Transverse colon (tissue), 4 donors: ENCODE results near the gene HOXC5. TPM values are rescaled to one million over a fixed set of nuclear protein-coding genes. Genes with fewer than 3 reads are reported as not detected.

Experiments used
- DNase-seq: peaks from one replicate; pipeline ENCODE4 v3.0.0-alpha.2; 2019
- H3K27ac ChIP-seq, 4 donors: fragments of 200-600 bp; sonication (generic); 2 replicates each; pipeline ENCODE4 v1.5.1; 2016 to 2018; ENCODE audit warnings: inconsistent platforms in 4 of 4
- H3K27me3 ChIP-seq: fragments of 200-600 bp; sonication (generic); 2 replicates; pipeline ENCODE4 v1.5.1; 2017; ENCODE audit warnings: inconsistent platforms
- H3K36me3 ChIP-seq, 4 donors: fragments of 200-600 bp; sonication (generic); 2 replicates each; pipeline ENCODE4 v1.5.1; 2017 to 2019; ENCODE audit warnings: inconsistent platforms in 4 of 4
- H3K4me1 ChIP-seq, 4 donors: fragments of 200-600 bp; sonication (generic); 2 replicates each; pipeline ENCODE4 v1.5.1; 2017 to 2020; ENCODE audit warnings: inconsistent platforms in 4 of 4
- H3K4me3 ChIP-seq, 4 donors: fragments of 200-600 bp; sonication (generic); 1 replicate in 1 of 4; 2 replicates in 3 of 4; pipeline versions ENCODE4 v1.5.1 to v1.6.1; 2017 to 2019; ENCODE audit warnings: inconsistent platforms in 4 of 4
- H3K9me3 ChIP-seq, 2 donors: fragments of 200-600 bp; sonication (generic); 2 replicates each; pipeline ENCODE4 v1.5.1; 2017 to 2019; ENCODE audit warnings: inconsistent platforms in 2 of 2
- CTCF ChIP-seq, 5 experiments: fragments of 200-600 bp in 3 of 5; fragments of 450-650 bp in 2 of 5; sonication (generic) in 3 of 5; IDR thresholded peaks; 1 replicate in 2 of 5; 2 replicates in 3 of 5; pipeline ENCODE4 v1.5.1; 2016 to 2017; ENCODE audit warnings: antibody characterized with exemption in 5 of 5, inconsistent platforms in 3 of 5, mild to moderate bottlenecking in 2 of 5, moderate library complexity in 1 of 5
- EP300 ChIP-seq: sonication (generic); formaldehyde crosslinking; IDR thresholded peaks from one replicate; pipeline ENCODE4 v1.6.1; 2017; ENCODE audit warnings: antibody characterized with exemption, low read depth
- POLR2A ChIP-seq: fragments of 450-650 bp; IDR thresholded peaks from one replicate; pipeline ENCODE4 v1.6.1; 2016; ENCODE audit warnings: antibody characterized with exemption, mild to moderate bottlenecking, moderate library complexity
- POLR2AphosphoS5 ChIP-seq, 3 donors: sonication (generic); formaldehyde crosslinking; IDR thresholded peaks; one replicate each; pipeline ENCODE4 v1.6.1; 2016; ENCODE audit warnings: antibody characterized with exemption in 3 of 3
- WGBS, 2 donors: methylation state at CpG; one replicate each; pipeline ENCODE4 v1.1.5; 2018; ENCODE audit warnings: low coverage in 1 of 2; 5-methylcytosine and 5-hydroxymethylcytosine counted together
- in situ Hi-C, 4 donors: fragments of 200-750 bp; cut with MboI; loops; one replicate each; pipeline versions ENCODE4 v1.15.0 to v1.15.1; 2017; ENCODE audit warnings: low sequenced_read_pairs in 3 of 4, low pct_ligation_motif_present in 1 of 4, low pct_unique_long_range_greater_than_20kb in 1 of 4
- intact Hi-C: fragments of 100-400 bp; cut with DNase I; formaldehyde crosslinking; loops from one replicate; pipeline ENCODE4 v1.15.1; 2023; ENCODE audit warnings: low total_unique reads
- total RNA-seq, 4 donors: library from RNA; depleted of rRNA; stranded (reverse); fragments of >200 nt; gene quantifications; one replicate each; pipeline ENCODE4 v1.1.0, GENCODE V29; 2016

The HOXC5 gene
- total RNA-seq, 4 donors from 2014 or later = 0.27 to 0.60 TPM; not detected in 2

- Histone ChIP-seq H3K27me3 (peaks cover 100% of the 10 kb centered on the region), H3K9me3 (no peaks in the 10 kb centered on the region), H3K4me3 (no peak overlapping the region), H3K36me3 (no peaks in the 10 kb centered on the region), H3K27ac (no peak overlapping the region), H3K4me1 (peaks cover 18 to 38% (median 35%) of the 10 kb centered on the region in 4 donors)
- in situ Hi-C loops = loop anchor here in 1 of 4 donors (25.0 kb wide), 1 partner anchor 212 kb away; no protein-coding TSS in a partner anchor
- TF ChIP-seq POLR2A = no peak
- no peak for TF ChIP-seq CTCF (IDR thresholded peaks at IDR 0.05)
- TF ChIP-seq POLR2AphosphoS5 (IDR thresholded peaks at IDR 0.05) = no peak
- TF ChIP-seq EP300 = no peak
- no peak for DNase-seq
- WGBS, 2 donors = 12 to 16% methylated on average over 11 to 13 of the region's 13 CpGs
- intact Hi-C loops = no loop called here
These were observed 34.0 kb upstream of the HOXC5 start for GRCh38 chr12:53998900-53999236.

GRCh38 chr12:53999559-54000115 is 33.2 kb upstream of the HOXC5 start:
- peak overlapping the region in 1 of 4 donors; percentile 25 for H3K4me3 ChIP-seq
- H3K36me3 ChIP-seq = no peaks in the 10 kb centered on the region
- H3K27ac ChIP-seq = peak overlapping the region in 1 of 4 donors; percentile 26
- 15% methylated on average over 35 of the region's 35 CpGs; no CpG with 5 or more reads in 1 of the 2 donors for WGBS, 2 donors
- peaks cover 15 to 30% (median 27%) of the 10 kb centered on the region in 4 donors for H3K4me1 ChIP-seq
- no peak for DNase-seq
- TF ChIP-seq CTCF (IDR thresholded peaks at IDR 0.05) (no peak), POLR2A (no peak), POLR2AphosphoS5 (IDR thresholded peaks at IDR 0.05) (no peak), EP300 (no peak)
- H3K9me3 ChIP-seq = no peaks in the 10 kb centered on the region
- in situ Hi-C loops = loop anchor here in 1 of 4 donors (25.0 kb wide), 1 partner anchor 212 kb away; no protein-coding TSS in a partner anchor
- intact Hi-C loops = no loop called here
- H3K27me3 ChIP-seq = peaks cover 100% of the 10 kb centered on the region

GRCh38 chr12:54000116-54001114 is 32.4 kb upstream of the HOXC5 start, which contains the start of gene HOXC9:
TSS of gene HOXC9 (plus strand) at chr12:54000161. CDS start at chr12:54000189, 28 bp downstream.
- Histone ChIP-seq H3K27ac (peak within 1 kb of the TSS in 1 of 4 donors; percentile 26), H3K36me3 (no peaks in the 10 kb centered on the region), H3K9me3 (no peaks in the 10 kb centered on the region), H3K27me3 (peaks cover 100% of the 10 kb centered on the region), H3K4me3 (peak within 1 kb of the TSS in 3 of 4 donors; percentile 2 to 25 (median 22)), H3K4me1 (peaks cover 7 to 23% (median 19%) of the 10 kb centered on the region in 4 donors)
- TF ChIP-seq POLR2AphosphoS5 (IDR thresholded peaks at IDR 0.05) (no peak), EP300 (no peak), CTCF (IDR thresholded peaks at IDR 0.05) (no peak), POLR2A (no peak)
- 13% methylated on average over 54 of the region's 87 CpGs; no CpG with 5 or more reads in 1 of the 2 donors for WGBS, 2 donors
- in situ Hi-C loops = no loop called here
- no peak for DNase-seq
- intact Hi-C loops = no loop called here
